Neuronal stem cell (in vitro differentiated cells): ENCODE measurements around the gene CHD3.
A peak's percentile ranks its signal among the peaks of the same experiment; 100 is the strongest.
"Not testable (repeated sequence)": the region's sequence is repeated elsewhere in the genome, so short reads cannot be mapped to it uniquely, and the experiment has no call there.

Source experiments
- DNase-seq: peaks from one replicate; pipeline ENCODE4 v3.0.0-alpha.2; 2013; ENCODE audit warnings: low spot score
- H2AFZ ChIP-seq: one replicate; pipeline ENCODE4 v1.6.1; 2013; ENCODE audit warnings: mild to moderate bottlenecking, low read length, inconsistent platforms
- H2AK5ac ChIP-seq: 2 replicates; pipeline ENCODE4 v1.6.1; 2013; ENCODE audit warnings: low read depth, mild to moderate bottlenecking, inconsistent platforms, low read length, moderate library complexity, mixed read lengths
- H2BK120ac ChIP-seq: 2 replicates; pipeline ENCODE4 v1.6.1; 2013; ENCODE audit warnings: low read depth, mild to moderate bottlenecking, inconsistent platforms, low read length, moderate library complexity, mixed read lengths
- H2BK12ac ChIP-seq: one replicate; pipeline ENCODE4 v1.6.1; 2013; ENCODE audit warnings: low read length, inconsistent platforms
- H2BK15ac ChIP-seq: 2 replicates; pipeline ENCODE4 v1.6.1; 2013; ENCODE audit warnings: mild to moderate bottlenecking, low read length, inconsistent platforms, mixed read lengths
- H2BK5ac ChIP-seq: one replicate; pipeline ENCODE4 v1.6.1; 2013; ENCODE audit warnings: inconsistent platforms, mild to moderate bottlenecking, low read length, moderate library complexity
- H3K14ac ChIP-seq: one replicate; pipeline ENCODE4 v1.6.1; 2013; ENCODE audit warnings: low read length, inconsistent platforms
- H3K18ac ChIP-seq: 2 replicates; pipeline ENCODE4 v1.6.1; 2013; ENCODE audit warnings: low read length, inconsistent platforms
- H3K23ac ChIP-seq: 2 replicates; pipeline ENCODE4 v1.6.1; 2013; ENCODE audit warnings: low read depth, mild to moderate bottlenecking, mixed read lengths, low read length, inconsistent platforms; ENCODE audit not compliant: poor library complexity
- H3K27ac ChIP-seq: replicated peaks from 3 replicates; pipeline ENCODE4 v1.5.1; 2013; ENCODE audit warnings: low read length, inconsistent platforms
- H3K27me3 ChIP-seq, 3 experiments: 2 replicates each; pipeline ENCODE4 v1.6.1; 2013; ENCODE audit warnings: low read length in 3 of 3, mild to moderate bottlenecking in 2 of 3, inconsistent platforms in 1 of 3, low read depth in 1 of 3, mixed read lengths in 1 of 3, moderate library complexity in 1 of 3; ENCODE audit not compliant: control insufficient read depth in 3 of 3, insufficient read depth in 3 of 3
- H3K36me3 ChIP-seq, 2 donors: replicated peaks in 1 of 2; 2 replicates each; pipeline ENCODE4 v1.6.1; 2013; ENCODE audit warnings: low read length in 2 of 2; ENCODE audit not compliant: control insufficient read depth in 2 of 2, insufficient read depth in 2 of 2
- H3K4ac ChIP-seq: 2 replicates; pipeline ENCODE4 v1.6.1; 2013; ENCODE audit warnings: inconsistent platforms, mild to moderate bottlenecking, low read length, moderate library complexity
- H3K4me1 ChIP-seq, 2 donors: 1 replicate in 1 of 2; 2 replicates in 1 of 2; pipeline ENCODE4 v1.6.1; 2013; ENCODE audit warnings: low read length in 2 of 2, low read depth in 1 of 2; ENCODE audit not compliant: control insufficient read depth in 2 of 2, insufficient read depth in 1 of 2
- H3K4me2 ChIP-seq: one replicate; pipeline ENCODE4 v1.6.1; 2013; ENCODE audit warnings: mild to moderate bottlenecking, low read length, inconsistent platforms; ENCODE audit not compliant: insufficient read depth, poor library complexity, severe bottlenecking
- H3K4me3 ChIP-seq, 2 donors: 2 replicates each; pipeline ENCODE4 v1.5.1; 2013; ENCODE audit warnings: low read length in 2 of 2, mild to moderate bottlenecking in 2 of 2, inconsistent platforms in 1 of 2, moderate library complexity in 1 of 2
- H3K79me1 ChIP-seq: one replicate; pipeline ENCODE4 v1.6.1; 2013; ENCODE audit warnings: low read depth, mild to moderate bottlenecking, inconsistent platforms, low read length, moderate library complexity
- H3K9ac ChIP-seq: one replicate; pipeline ENCODE4 v1.6.1; 2013; ENCODE audit warnings: mild to moderate bottlenecking, low read depth, low read length, inconsistent platforms; ENCODE audit not compliant: poor library complexity
- H3K9me3 ChIP-seq, 2 donors: replicated peaks in 1 of 2; 2 replicates each; pipeline versions ENCODE3 to v1.6.1; 2013; ENCODE audit warnings: low read length in 2 of 2, mild to moderate bottlenecking in 2 of 2, inconsistent platforms in 1 of 2, low read depth in 1 of 2, mixed read lengths in 1 of 2, moderate library complexity in 1 of 2; ENCODE audit not compliant: control insufficient read depth in 2 of 2, insufficient read depth in 1 of 2
- H4K8ac ChIP-seq: one replicate; pipeline ENCODE4 v1.6.1; 2013; ENCODE audit warnings: low read depth, mild to moderate bottlenecking, inconsistent platforms, low read length, moderate library complexity
- H4K91ac ChIP-seq: one replicate; pipeline ENCODE4 v1.6.1; 2013; ENCODE audit warnings: low read length, low read depth, mild to moderate bottlenecking, inconsistent platforms; ENCODE audit not compliant: poor library complexity
- WGBS, 2 donors: extraction: QIAGEN DNeasy Blood & Tissue Kit; methylation state at CpG; one replicate each; pipeline ENCODE4 v1.1.7; 2013; ENCODE audit warnings: missing lambda C conversion rate in 2 of 2, mixed read lengths in 1 of 2; ENCODE audit not compliant: insufficient read length in 2 of 2, insufficient replicate concordance in 1 of 2; ENCODE audit errors: extremely low coverage in 2 of 2; 5-methylcytosine and 5-hydroxymethylcytosine counted together

The CHD3 gene

DNA sequence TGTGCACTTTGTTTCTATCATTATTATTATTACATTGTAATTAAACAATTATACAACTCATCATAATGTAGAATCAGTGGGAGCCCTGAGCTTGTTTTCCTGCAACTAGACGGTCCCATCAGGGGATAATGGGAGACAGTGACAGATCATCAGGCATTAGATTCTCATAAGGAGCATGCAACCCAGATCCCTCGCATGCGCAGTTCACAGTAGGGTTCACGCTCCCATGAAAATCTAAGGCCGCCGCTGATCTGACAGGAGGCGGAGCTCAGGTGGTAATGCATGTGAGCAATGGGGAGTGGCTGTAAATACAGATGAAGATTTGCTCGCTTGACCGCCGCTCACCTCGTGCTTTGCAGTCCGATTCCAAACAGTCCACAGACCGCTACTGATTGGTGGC lies 64.7 kb downstream of the CHD3 start:
- not testable (repeated sequence) for H3K27ac ChIP-seq, H2BK120ac ChIP-seq
- WGBS, 2 donors: no CpG with 5 or more reads among the region's 13 CpGs

DNA sequence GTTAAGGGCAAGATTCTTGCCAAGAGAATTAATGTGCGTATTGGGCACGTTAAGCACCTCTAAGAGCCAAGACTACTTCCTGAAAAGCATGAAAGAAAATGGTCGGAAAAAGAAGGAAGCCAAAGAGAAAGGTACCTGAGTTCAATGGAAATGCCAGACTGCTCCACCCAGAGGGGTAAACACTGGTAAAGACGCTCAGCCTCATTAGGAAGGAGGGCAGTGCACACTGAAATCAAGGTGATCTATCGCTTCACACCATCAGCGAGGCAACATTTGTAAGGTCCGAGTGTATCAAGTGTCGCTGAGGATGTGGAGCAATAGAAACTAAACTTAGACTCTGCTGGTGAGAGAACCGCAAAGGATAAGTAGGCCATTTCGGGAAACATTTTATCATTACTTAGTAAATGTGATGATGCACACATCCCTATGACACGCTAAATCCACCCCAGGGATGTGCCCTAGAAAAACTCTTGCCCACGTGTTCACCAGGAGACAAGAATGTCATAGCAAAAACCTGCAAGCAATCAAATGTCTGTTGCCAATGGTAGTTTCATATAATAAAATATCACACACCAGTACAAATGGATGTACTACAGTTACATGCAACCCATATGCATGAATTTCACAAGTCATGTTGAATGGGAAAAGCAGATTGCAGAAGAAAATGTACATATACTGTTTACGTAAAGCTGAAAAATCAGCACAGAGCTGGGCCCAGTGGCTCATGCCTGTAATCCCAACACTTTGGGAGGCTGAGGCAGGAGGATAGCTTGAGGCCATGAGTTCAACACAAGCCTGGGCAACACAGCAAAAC lies 67.0 kb downstream of the CHD3 start:
- Histone ChIP-seq H3K79me1 (no peaks in the 10 kb centered on the region), H4K91ac (no peak overlapping the region), H3K14ac (no peak overlapping the region), H3K4me3 (no peak overlapping the region), H4K8ac (no peak overlapping the region), H2BK5ac (no peak overlapping the region), H3K27me3 (no peaks in the 10 kb centered on the region), H3K9me3 (no peaks in the 10 kb centered on the region), H3K18ac (no peak overlapping the region), H2BK15ac (no peak overlapping the region), H2AFZ (no peak overlapping the region), H3K4me2 (no peak overlapping the region), H3K36me3 (peaks cover 0 to under 1% of the 10 kb centered on the region in 2 donors), H3K4me1 (no peaks in the 10 kb centered on the region), H3K4ac (no peak overlapping the region), H3K23ac (no peak overlapping the region), H3K9ac (no peak overlapping the region), H2AK5ac (no peak overlapping the region), H3K27ac (no peak overlapping the region), H2BK12ac (no peak overlapping the region), H2BK120ac (no peak overlapping the region)
- DNase-seq: no peak
- no CpG with 5 or more reads among the region's 13 CpGs for WGBS, 2 donors

More for the DNA sequence above, 64.7 kb downstream of the CHD3 start:
- not testable (repeated sequence) for H3K23ac ChIP-seq, H2BK15ac ChIP-seq, DNase-seq, H4K91ac ChIP-seq, H3K14ac ChIP-seq, H3K4ac ChIP-seq, H2BK12ac ChIP-seq, H3K18ac ChIP-seq, H3K79me1 ChIP-seq, H3K27me3 ChIP-seq, H2AK5ac ChIP-seq, H3K9me3 ChIP-seq, H2AFZ ChIP-seq, H4K8ac ChIP-seq, H3K4me2 ChIP-seq, H3K4me3 ChIP-seq, H3K4me1 ChIP-seq, H2BK5ac ChIP-seq, H3K9ac ChIP-seq
- peaks cover 11 to 23% of the 10 kb centered on the region in 2 donors for H3K36me3 ChIP-seq

DNA sequence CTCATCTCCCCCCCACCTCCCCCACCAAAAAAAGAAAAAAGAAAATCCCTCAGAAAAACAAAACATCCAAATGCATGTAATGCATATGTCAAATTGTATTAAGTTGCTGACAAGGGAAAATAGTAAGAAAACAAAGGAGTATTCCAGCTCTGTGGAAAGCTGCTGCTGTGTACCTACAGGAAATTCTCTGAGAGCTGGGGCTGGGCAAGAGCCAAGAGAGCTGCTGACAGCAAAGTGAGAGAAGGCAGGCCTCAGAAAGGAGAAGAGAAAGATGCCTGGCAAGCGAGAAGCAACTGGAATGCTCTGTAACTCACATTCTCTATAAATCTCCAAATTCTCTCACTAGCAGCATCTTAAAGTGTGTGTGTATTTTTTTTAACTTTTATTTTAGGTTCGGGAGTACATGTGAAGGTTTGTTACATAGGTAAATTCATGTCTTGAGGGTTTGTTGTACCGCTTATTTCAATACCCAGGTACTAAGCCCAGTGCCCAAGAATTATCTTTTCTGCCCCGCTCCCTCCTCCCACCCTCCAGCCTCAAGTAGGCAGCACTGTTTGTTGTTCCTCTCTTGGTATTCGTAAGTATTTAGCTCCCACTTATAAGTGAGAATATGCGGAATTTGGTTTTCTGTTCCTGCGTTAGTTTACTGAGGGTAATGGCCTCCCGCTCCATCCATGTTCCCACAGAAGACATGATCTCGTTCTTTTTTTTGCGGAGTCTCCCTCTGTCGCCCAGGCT lies 67.8 kb downstream of the CHD3 start:
- Histone ChIP-seq H3K27me3 (no peaks in the 10 kb centered on the region), H3K9me3 (no peaks in the 10 kb centered on the region), H2BK120ac (no peak overlapping the region), H3K79me1 (no peaks in the 10 kb centered on the region), H4K91ac (no peak overlapping the region), H3K4me3 (peak overlapping the region in 1 of 2 donors; percentile 36), H3K27ac (no peak overlapping the region), H2BK12ac (no peak overlapping the region), H3K18ac (no peak overlapping the region), H3K4me2 (no peak overlapping the region), H3K23ac (no peak overlapping the region), H3K14ac (no peak overlapping the region), H3K4ac (no peak overlapping the region), H2BK15ac (no peak overlapping the region), H2BK5ac (no peak overlapping the region), H4K8ac (no peak overlapping the region), H3K4me1 (no peaks in the 10 kb centered on the region), H2AK5ac (no peak overlapping the region), H3K36me3 (no peaks in the 10 kb centered on the region), H2AFZ (no peak overlapping the region), H3K9ac (no peak overlapping the region)
- DNase-seq: no peak
- WGBS, 2 donors: no CpG with 5 or more reads among the region's 11 CpGs

DNA sequence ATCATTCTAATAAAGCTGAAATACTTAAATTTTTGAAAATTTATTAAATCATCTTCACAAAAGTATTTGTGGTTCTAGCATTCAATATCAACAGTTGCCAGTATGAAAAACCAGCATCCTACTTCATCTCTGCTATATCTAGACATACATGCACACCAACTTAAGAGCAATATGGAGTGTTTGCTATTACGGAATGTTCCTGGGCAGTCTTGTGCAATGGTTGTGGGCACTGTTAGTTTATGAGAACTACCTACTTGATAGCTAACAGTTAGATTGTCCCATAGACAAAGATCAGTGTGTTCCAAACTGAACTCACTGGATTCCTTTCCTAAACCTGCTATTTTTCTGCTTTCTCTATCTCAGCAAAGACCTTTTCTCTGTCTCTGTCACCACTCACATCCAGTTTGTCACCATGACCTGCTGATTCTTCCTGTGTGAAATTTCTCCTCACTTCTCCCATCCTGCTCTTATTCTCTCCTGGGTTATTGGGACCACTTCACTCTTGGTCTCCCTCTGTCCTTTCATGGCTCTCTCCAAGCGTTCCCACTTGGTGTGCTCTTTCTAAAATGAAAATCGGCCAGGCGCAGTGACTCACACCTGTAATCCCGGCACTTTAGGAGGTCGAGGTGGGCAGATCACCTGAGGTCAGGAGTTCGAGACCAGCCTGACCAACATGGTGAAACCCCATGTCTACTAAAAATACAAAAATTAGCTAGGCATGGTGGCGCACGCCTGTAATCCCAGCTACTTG lies 71.1 kb downstream of the CHD3 start:
- H2BK15ac ChIP-seq: no peak overlapping the region
- H3K27me3 ChIP-seq: no peaks in the 10 kb centered on the region
- no peak overlapping the region for H2BK120ac ChIP-seq
- no peak overlapping the region for H2AK5ac ChIP-seq
- no peak overlapping the region for H3K23ac ChIP-seq
- H3K4me1 ChIP-seq: no peaks in the 10 kb centered on the region
- no peak overlapping the region for H2BK5ac ChIP-seq
- WGBS, 2 donors: no CpG with 5 or more reads among the region's 9 CpGs
- H3K4me3 ChIP-seq: no peak overlapping the region
- DNase-seq: no peak
- H2BK12ac ChIP-seq: no peak overlapping the region
- H3K9me3 ChIP-seq: no peaks in the 10 kb centered on the region
- H2AFZ ChIP-seq: no peak overlapping the region
- H3K18ac ChIP-seq: no peak overlapping the region
- no peaks in the 10 kb centered on the region for H3K36me3 ChIP-seq
- H3K4ac ChIP-seq: no peak overlapping the region
- H4K91ac ChIP-seq: no peak overlapping the region
- no peak overlapping the region for H3K9ac ChIP-seq
- no peak overlapping the region for H3K14ac ChIP-seq
- no peaks in the 10 kb centered on the region for H3K79me1 ChIP-seq
- no peak overlapping the region for H4K8ac ChIP-seq
- no peak overlapping the region for H3K4me2 ChIP-seq
- no peak overlapping the region for H3K27ac ChIP-seq
